ENCODE results near the gene FNDC3B.

The FNDC3B gene

DNA sequence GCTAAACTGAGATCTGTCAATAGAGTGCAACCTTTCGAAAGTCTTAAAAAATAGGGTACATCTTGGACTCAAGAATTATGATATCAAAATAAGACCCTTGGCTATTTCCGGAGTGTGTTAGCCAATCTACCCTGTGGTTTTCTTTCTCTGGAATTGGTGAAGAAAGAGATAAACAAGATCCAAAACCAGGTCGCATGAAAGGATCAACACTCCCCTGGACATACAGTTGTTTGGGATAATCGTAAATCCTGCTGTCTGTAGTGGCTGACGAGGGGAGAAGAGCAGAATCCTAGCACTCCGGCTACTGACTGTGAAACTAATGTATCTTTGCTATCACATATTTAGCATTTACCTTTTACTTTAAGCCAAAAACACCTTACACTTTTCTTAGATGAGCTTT lies 30.9 kb downstream of the FNDC3B start:
- TF ChIP-seq, protein P1, sequence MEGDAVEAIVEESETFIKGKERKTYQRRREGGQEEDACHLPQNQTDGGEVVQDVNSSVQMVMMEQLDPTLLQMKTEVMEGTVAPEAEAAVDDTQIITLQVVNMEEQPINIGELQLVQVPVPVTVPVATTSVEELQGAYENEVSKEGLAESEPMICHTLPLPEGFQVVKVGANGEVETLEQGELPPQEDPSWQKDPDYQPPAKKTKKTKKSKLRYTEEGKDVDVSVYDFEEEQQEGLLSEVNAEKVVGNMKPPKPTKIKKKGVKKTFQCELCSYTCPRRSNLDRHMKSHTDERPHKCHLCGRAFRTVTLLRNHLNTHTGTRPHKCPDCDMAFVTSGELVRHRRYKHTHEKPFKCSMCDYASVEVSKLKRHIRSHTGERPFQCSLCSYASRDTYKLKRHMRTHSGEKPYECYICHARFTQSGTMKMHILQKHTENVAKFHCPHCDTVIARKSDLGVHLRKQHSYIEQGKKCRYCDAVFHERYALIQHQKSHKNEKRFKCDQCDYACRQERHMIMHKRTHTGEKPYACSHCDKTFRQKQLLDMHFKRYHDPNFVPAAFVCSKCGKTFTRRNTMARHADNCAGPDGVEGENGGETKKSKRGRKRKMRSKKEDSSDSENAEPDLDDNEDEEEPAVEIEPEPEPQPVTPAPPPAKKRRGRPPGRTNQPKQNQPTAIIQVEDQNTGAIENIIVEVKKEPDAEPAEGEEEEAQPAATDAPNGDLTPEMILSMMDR (IDR thresholded peaks at IDR 0.05; ENCODE audit: extremely low read depth, missing control alignments) = no peak
- no peak for DNase-seq (ENCODE audit: low spot score)

DNA sequence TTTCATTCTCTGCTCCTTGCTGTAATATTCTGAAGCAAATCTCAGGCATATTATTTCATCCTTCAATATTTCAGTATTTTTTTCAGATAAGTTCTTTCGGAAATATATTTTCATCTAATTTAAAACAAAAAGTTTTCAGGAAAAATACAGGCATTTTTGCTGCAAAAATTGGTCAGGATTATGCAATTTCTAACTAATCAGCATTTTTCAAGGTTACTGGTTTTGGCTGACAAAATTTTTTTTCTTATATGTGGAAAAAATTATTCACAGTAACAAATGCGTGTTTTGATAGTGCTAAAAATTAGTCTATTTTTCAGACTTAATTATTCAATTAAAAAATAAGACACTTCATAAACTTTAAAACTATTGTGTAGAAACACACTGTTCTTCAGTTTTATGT lies 31.4 kb downstream of the FNDC3B start:
- TF ChIP-seq, protein P1 (IDR thresholded peaks at IDR 0.05; ENCODE audit: extremely low read depth, missing control alignments) = no peak

DNA sequence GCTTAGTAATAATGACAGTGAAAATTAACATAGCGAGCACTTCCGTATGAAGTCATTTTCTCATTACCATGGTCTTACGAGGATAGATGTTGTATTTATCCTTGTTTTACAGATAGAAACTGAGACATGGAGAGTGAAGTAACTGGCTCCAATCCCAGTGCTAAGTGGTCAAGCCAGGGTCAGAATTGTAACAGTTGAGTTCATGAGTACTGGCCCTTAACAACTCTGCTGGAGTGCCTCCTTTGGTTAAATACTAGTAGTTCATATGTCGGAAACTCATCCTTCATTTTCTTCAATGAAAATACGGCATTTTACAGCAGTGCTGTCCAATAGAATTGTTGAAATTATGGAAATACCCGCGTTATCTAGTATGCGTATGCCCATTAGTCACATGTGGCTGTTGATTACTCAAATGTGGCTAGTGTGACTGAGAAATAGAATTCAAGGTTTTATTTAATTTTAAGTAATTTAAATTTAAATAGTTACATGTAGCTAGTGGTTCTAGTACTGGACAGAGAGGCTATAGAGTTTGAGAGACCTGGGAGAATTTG lies 32.5 kb downstream of the FNDC3B start:
- TF ChIP-seq, protein P1 (IDR thresholded peaks at IDR 0.05; ENCODE audit: extremely low read depth, missing control alignments) = no peak
- no peak for DNase-seq (ENCODE audit: low spot score)

More for the DNA sequence above, 31.4 kb downstream of the FNDC3B start:
- DNase-seq (ENCODE audit: low spot score) = no peak

DNA sequence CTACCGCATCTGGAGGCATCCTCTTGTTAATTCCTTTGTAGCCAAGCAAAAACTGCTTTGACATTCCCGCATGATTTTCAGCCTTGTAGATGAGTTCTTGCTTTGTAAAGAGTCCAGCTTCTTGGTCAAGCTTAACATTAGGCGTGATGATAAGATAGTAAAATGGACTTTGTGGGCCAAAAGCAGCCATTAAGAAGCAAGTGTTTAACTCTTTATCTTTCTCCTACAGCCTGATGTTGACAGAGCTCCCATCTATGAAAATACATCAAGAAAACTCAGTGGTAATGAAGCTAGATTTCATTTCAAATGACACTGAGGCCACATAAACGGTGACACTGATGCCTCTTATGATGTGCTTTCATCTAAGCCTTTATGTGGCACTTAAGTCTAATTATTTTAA lies 33.2 kb downstream of the FNDC3B start:
- TF ChIP-seq, protein P1 (IDR thresholded peaks at IDR 0.05; ENCODE audit: extremely low read depth, missing control alignments) = no peak
- DNase-seq (ENCODE audit: low spot score) = no peak

DNA sequence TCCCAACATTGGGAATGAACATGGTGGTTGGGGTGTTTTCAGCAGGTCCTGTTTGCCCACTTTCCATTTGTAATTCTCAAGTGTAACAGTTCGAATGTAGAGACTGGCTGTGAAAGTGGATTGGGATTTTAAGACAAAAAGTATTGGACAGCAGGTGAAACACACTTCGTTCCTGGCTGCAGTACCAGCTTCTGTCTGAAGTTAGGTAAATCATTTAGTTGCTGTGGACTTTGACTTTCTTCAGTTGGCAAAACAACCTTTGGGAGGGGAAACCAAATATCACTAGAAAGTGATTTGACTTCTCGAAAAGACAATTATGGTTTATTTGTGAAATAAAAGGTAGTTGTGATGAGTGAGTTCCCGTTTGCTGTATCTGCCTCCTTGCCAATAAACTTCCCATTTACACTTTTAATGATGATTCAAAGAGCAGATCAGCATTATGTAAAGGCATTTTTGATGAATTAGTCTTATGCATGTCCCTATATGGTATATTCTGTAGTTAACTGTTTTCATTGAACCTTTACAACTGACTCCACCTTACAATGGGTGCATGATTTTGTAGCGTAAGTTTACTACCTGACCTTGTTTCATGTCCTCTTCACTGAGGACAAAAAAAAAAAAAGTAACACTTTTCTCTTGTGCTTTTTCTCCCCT lies 34.0 kb downstream of the FNDC3B start:
- TF ChIP-seq, protein P1 (IDR thresholded peaks at IDR 0.05; ENCODE audit: extremely low read depth, missing control alignments) = no peak
- no peak for DNase-seq (ENCODE audit: low spot score)

DNA sequence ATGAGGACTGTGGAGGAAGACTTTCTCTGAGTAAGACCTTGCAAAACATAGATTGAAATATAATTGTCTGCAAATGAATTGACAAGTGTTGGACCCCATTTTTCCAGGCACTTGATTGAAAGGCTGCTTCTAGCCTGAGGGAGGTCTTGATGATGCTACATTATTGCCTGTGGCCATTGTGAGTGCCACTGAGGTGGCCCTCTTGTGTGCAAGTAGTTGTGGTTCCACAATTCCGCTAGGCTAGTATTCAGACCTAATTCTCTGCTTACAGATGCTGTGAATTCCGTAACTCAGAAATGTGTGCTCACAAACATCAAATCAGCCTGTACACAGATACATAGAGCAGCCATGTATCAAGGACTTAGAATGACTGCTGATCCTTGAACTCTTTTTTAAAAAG lies 34.7 kb downstream of the FNDC3B start:
- TF ChIP-seq, protein P1 (IDR thresholded peaks at IDR 0.05; ENCODE audit: extremely low read depth, missing control alignments) = no peak
- no peak for DNase-seq (ENCODE audit: low spot score)

DNA sequence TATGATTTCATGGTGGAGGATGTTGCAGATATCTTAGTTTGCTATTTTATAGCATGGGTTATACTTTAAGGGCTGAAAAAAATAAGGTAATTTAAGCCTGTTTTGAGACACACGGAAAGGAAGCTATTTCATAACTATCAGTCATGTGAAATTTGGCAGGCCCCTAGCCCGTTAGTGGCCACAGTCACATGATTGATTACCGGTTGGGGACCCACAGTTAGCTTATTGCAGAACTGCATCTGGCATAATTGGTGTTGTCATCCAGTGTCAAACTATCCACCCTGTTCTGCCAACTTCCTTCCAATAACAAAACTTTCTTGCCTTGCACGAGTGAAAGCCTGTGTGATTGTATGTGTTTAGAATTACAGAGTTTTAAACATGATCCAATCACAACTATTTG lies 35.2 kb downstream of the FNDC3B start:
- TF ChIP-seq, protein P1 (IDR thresholded peaks at IDR 0.05; ENCODE audit: extremely low read depth, missing control alignments) = no peak
- DNase-seq (ENCODE audit: low spot score) = no peak

Data from GM20000 (cell line).